GM12874 (cell line): ENCODE measurements around the gene SPA17.

Experiments
- CTCF ChIP-seq: IDR thresholded peaks from 2 replicates; pipeline ENCODE4 v1.5.1; 2011; ENCODE audit warnings: low read depth, mild to moderate bottlenecking, control low read depth, low read length, moderate library complexity; ENCODE audit not compliant: insufficient read depth

Gene SPA17

GRCh38 chr11:124673333-124674167, at the start of gene SPA17, which contains the start of gene SIAE:
SPA17 (plus strand) TSS chr11:124673904; CDS start chr11:124675265, 1,361 bp downstream.
SIAE (minus strand) TSS chr11:124673739; CDS start chr11:124673708, 31 bp downstream.
- no peak for TF ChIP-seq CTCF

GRCh38 chr11:124625504-124626168, 48.1 kb upstream of the SPA17 start:
- TF ChIP-seq CTCF, result no peak

- TF ChIP-seq CTCF, result no peak
Observed at GRCh38 chr11:124627546-124627945, 46.2 kb upstream of the SPA17 start.

GRCh38 chr11:124629961-124630360, 43.7 kb upstream of the SPA17 start:
- TF ChIP-seq CTCF, result no peak

- TF ChIP-seq CTCF, result peak; percentile 6; the same call in 1 of the 2 replicates
Observed at GRCh38 chr11:124633355-124633754, 40.3 kb upstream of the SPA17 start.

- no peak for TF ChIP-seq CTCF
Observed at GRCh38 chr11:124635932-124636331, 37.8 kb upstream of the SPA17 start.

GRCh38 chr11:124638500-124638899, 35.2 kb upstream of the SPA17 start:
- TF ChIP-seq CTCF, result no peak
